Keratinocyte (primary cell): ENCODE measurements around the gene TMEM132E.

Experiments
- CTCF ChIP-seq, 3 experiments: IDR thresholded peaks in 1 of 3; conservative IDR thresholded peaks in 1 of 3; optimal IDR thresholded peaks in 1 of 3; 2 replicates in 2 of 3; 3 replicates in 1 of 3; pipeline versions ENCODE3 to v1.5.1; 2011; ENCODE audit warnings: low read length in 3 of 3, mild to moderate bottlenecking in 3 of 3, moderate library complexity in 2 of 3, control low read depth in 1 of 3, inconsistent platforms in 1 of 3; ENCODE audit not compliant: insufficient read depth in 2 of 3; ENCODE audit errors: extremely low read depth in 1 of 3
- EZH2 ChIP-seq: IDR thresholded peaks from one replicate; pipeline ENCODE4 v1.6.1; 2012; ENCODE audit warnings: inconsistent platforms, mild to moderate bottlenecking, low read length, moderate library complexity

GRCh38 chr17:34569591-34569990, 9.8 kb upstream of the TMEM132E start:
- TF ChIP-seq CTCF (optimal IDR thresholded peaks at IDR 0.05 in 1 of 3, IDR thresholded peaks at IDR 0.05 in 1 of 3, conservative IDR thresholded peaks at IDR 0.05 in 1 of 3; ENCODE audit: extremely low read depth in 1 of 3, insufficient read depth in 2 of 3, low read length in 3 of 3), result no peak
- no peak for TF ChIP-seq EZH2
